Measurements from ENCODE around the gene SLC22A2. TPM values are rescaled to one million over a fixed set of nuclear protein-coding genes. Genes with fewer than 3 reads are reported as not detected.

The SLC22A2 gene
- total RNA-seq, 2 experiments from 2014 or later = not detected

GRCh38 chr6:160173806-160174527 lies 84.7 kb downstream of the SLC22A2 start:
- CTCF ChIA-PET = no interaction called here
- no peaks in the 10 kb centered on the region for H3K4me1 Mint-ChIP-seq
- DNase-seq = no peak
- no peak for ATAC-seq
- H3K27ac Mint-ChIP-seq = no peak overlapping the region
- peaks cover 23% of the 10 kb centered on the region for H3K27me3 Mint-ChIP-seq
- H3K36me3 Mint-ChIP-seq = no peaks in the 10 kb centered on the region
- H3K4me3 Mint-ChIP-seq = no peak overlapping the region
- no peaks in the 10 kb centered on the region for H3K9me3 Mint-ChIP-seq (ENCODE audit: low read depth)

- H3K27me3 Mint-ChIP-seq = peaks cover 20% of the 10 kb centered on the region
- no peak overlapping the region for H3K27ac Mint-ChIP-seq
- H3K9me3 Mint-ChIP-seq (ENCODE audit: low read depth) = no peaks in the 10 kb centered on the region
- no peaks in the 10 kb centered on the region for H3K36me3 Mint-ChIP-seq
- ATAC-seq (no peak), DNase-seq (no peak)
- H3K4me1 Mint-ChIP-seq = no peaks in the 10 kb centered on the region
- CTCF ChIA-PET = interaction anchor here (0.6 kb wide), 1 partner anchor 505 kb away, joined by 3 read pairs; no protein-coding TSS in a partner anchor
- H3K4me3 Mint-ChIP-seq = no peak overlapping the region
Observed at GRCh38 chr6:160172704-160173103, 85.9 kb downstream of the SLC22A2 start.

- no peak overlapping the region for H3K4me3 Mint-ChIP-seq
- H3K9me3 Mint-ChIP-seq (ENCODE audit: low read depth) = no peaks in the 10 kb centered on the region
- no peaks in the 10 kb centered on the region for H3K36me3 Mint-ChIP-seq
- CTCF ChIA-PET = no interaction called here
- H3K4me1 Mint-ChIP-seq = no peaks in the 10 kb centered on the region
- no peak for ATAC-seq
- H3K27ac Mint-ChIP-seq = no peak overlapping the region
- DNase-seq = no peak
- H3K27me3 Mint-ChIP-seq = peaks cover 11% of the 10 kb centered on the region
Observed at GRCh38 chr6:160170018-160170680, 88.5 kb downstream of the SLC22A2 start.

- H3K4me3 Mint-ChIP-seq = no peak overlapping the region
- DNase-seq (no peak), ATAC-seq (no peak)
- CTCF ChIA-PET = no interaction called here
- H3K4me1 Mint-ChIP-seq = no peaks in the 10 kb centered on the region
- no peak overlapping the region for H3K27ac Mint-ChIP-seq
- peaks cover 8% of the 10 kb centered on the region for H3K27me3 Mint-ChIP-seq
- no peaks in the 10 kb centered on the region for H3K36me3 Mint-ChIP-seq
- H3K9me3 Mint-ChIP-seq (ENCODE audit: low read depth) = no peaks in the 10 kb centered on the region
Observed at GRCh38 chr6:160167604-160168399, 90.8 kb downstream of the SLC22A2 start.

Other genes starting within 250 kb of the SLC22A2 start
- gene SLC22A1, start 137.0 kb downstream of the SLC22A2 start, total RNA-seq = 1 to 10 TPM in 1 of 2 experiments, under 1 TPM in 1; 0.82 to 1.6 TPM
- gene SLC22A3, start 89.6 kb upstream of the SLC22A2 start, total RNA-seq = not detected

Measured in activated CD8-positive, alpha-beta memory T cell treated with anti-CD3 and anti-CD28 coated beads, Interleukin-2, amount 10 ng/mL, durations not matched to agents 7 days and 5 days (primary cell).